Loucy (cell line): ENCODE results near the gene AMELX.

Experiments
- H2AFZ ChIP-seq: fragments of 200-600 bp; sonication (generic); 2 replicates; pipeline ENCODE4 v1.6.0; 2016; ENCODE audit warnings: antibody characterized with exemption, mild to moderate bottlenecking, low read length, moderate library complexity
- H3F3A ChIP-seq: fragments of 200-600 bp; 2 replicates; pipeline ENCODE4 v1.6.0; 2016; ENCODE audit warnings: antibody characterized with exemption, low read depth, mild to moderate bottlenecking
- H3K27me3 ChIP-seq: fragments of 200-600 bp; sonication (generic); 2 replicates; pipeline ENCODE4 v1.6.1; 2014; ENCODE audit warnings: low read length, mild to moderate bottlenecking; ENCODE audit not compliant: insufficient read depth, poor library complexity, severe bottlenecking
- H3K36me3 ChIP-seq: fragments of 200-600 bp; sonication (generic); 2 replicates; pipeline ENCODE4 v1.6.1; 2016; ENCODE audit warnings: low read length; ENCODE audit not compliant: insufficient read depth
- H3K4me1 ChIP-seq: fragments of 200-600 bp; sonication (generic); 2 replicates; pipeline ENCODE4 v1.5.1; 2014; ENCODE audit warnings: low read length, mild to moderate bottlenecking; ENCODE audit not compliant: insufficient read depth, poor library complexity, severe bottlenecking
- H3K4me2 ChIP-seq: fragments of 200-600 bp; sonication (generic); 2 replicates; pipeline ENCODE4 v1.6.0; 2014; ENCODE audit warnings: antibody characterized with exemption, low read length, low read depth, mild to moderate bottlenecking; ENCODE audit not compliant: poor library complexity, severe bottlenecking
- H3K4me3 ChIP-seq: fragments of 200-600 bp; sonication (generic); 2 replicates; pipeline ENCODE4 v1.5.1; 2014; ENCODE audit warnings: low read length, mild to moderate bottlenecking, mixed read lengths; ENCODE audit not compliant: poor library complexity, severe bottlenecking
- H3K79me2 ChIP-seq: fragments of 200-600 bp; sonication (generic); 2 replicates; pipeline ENCODE4 v1.6.1; 2014; ENCODE audit warnings: low read length; ENCODE audit not compliant: insufficient read depth
- H3K9ac ChIP-seq: fragments of 200-600 bp; sonication (generic); 2 replicates; pipeline ENCODE4 v1.6.0; 2014; ENCODE audit warnings: mild to moderate bottlenecking, low read depth, low read length, moderate library complexity; ENCODE audit not compliant: poor library complexity, severe bottlenecking
- H3K9me2 ChIP-seq: fragments of 200-600 bp; sonication (generic); replicated peaks from 2 replicates; pipeline ENCODE4 v1.6.1; 2016; ENCODE audit warnings: low read depth, low read length, mixed read lengths
- H3K9me3 ChIP-seq: fragments of 200-600 bp; sonication (generic); 2 replicates; pipeline ENCODE4 v1.6.1; 2014; ENCODE audit warnings: mild to moderate bottlenecking, antibody characterized with exemption, low read length, low read depth; ENCODE audit not compliant: insufficient read depth
- H4K20me1 ChIP-seq: fragments of 200-600 bp; sonication (generic); 2 replicates; pipeline ENCODE4 v1.6.0; 2014; ENCODE audit warnings: antibody characterized with exemption, low read length, mild to moderate bottlenecking; ENCODE audit not compliant: insufficient read depth, poor library complexity, severe bottlenecking
- CTCF ChIP-seq: fragments of 200-600 bp; sonication (generic); conservative IDR thresholded peaks from 2 replicates; pipeline ENCODE4 v1.5.1; 2014; ENCODE audit warnings: mild to moderate bottlenecking, antibody characterized with exemption, low read length
- EZH2phosphoT487 ChIP-seq: fragments of 200-600 bp; IDR thresholded peaks from 2 replicates; pipeline ENCODE4 v1.6.1; 2018; ENCODE audit warnings: antibody characterized with exemption, mild to moderate bottlenecking, moderate library complexity, borderline replicate concordance

AMELX gene

GRCh38 chrX:11266573-11267003 lies 26.6 kb upstream of the AMELX start:
- H2AFZ ChIP-seq, result no peak overlapping the region
- H3K4me2 ChIP-seq, result no peak overlapping the region
- H3K9me2 ChIP-seq, result no peaks in the 10 kb centered on the region
- H3F3A ChIP-seq, result no peaks in the 10 kb centered on the region
- TF ChIP-seq EZH2phosphoT487, result no peak
- no peak overlapping the region for H3K4me3 ChIP-seq
- no peaks in the 10 kb centered on the region for H3K27me3 ChIP-seq
- no peaks in the 10 kb centered on the region for H3K4me1 ChIP-seq
- H3K79me2 ChIP-seq, result no peaks in the 10 kb centered on the region
- H3K9me3 ChIP-seq, result no peaks in the 10 kb centered on the region
- no peak overlapping the region for H3K9ac ChIP-seq
- no peaks in the 10 kb centered on the region for H3K36me3 ChIP-seq
- no peaks in the 10 kb centered on the region for H4K20me1 ChIP-seq

- Histone ChIP-seq H3K9me3 (no peaks in the 10 kb centered on the region), H3F3A (no peaks in the 10 kb centered on the region), H3K79me2 (no peaks in the 10 kb centered on the region), H3K36me3 (no peaks in the 10 kb centered on the region), H3K27me3 (no peaks in the 10 kb centered on the region), H3K4me1 (no peaks in the 10 kb centered on the region), H3K4me3 (no peak overlapping the region), H3K9ac (no peak overlapping the region), H3K9me2 (no peaks in the 10 kb centered on the region), H2AFZ (no peak overlapping the region), H3K4me2 (no peak overlapping the region), H4K20me1 (no peaks in the 10 kb centered on the region)
- TF ChIP-seq EZH2phosphoT487 (no peak), CTCF (no peak)
Measured at GRCh38 chrX:11267425-11267824, 25.8 kb upstream of the AMELX start.

GRCh38 chrX:11269006-11269405 lies 24.2 kb upstream of the AMELX start:
- Histone ChIP-seq H3K27me3 (no peaks in the 10 kb centered on the region), H3K36me3 (no peaks in the 10 kb centered on the region), H3K79me2 (no peaks in the 10 kb centered on the region), H3K4me3 (no peak overlapping the region), H2AFZ (no peak overlapping the region), H3K9me2 (no peaks in the 10 kb centered on the region), H4K20me1 (no peaks in the 10 kb centered on the region), H3K4me1 (no peaks in the 10 kb centered on the region), H3K4me2 (no peak overlapping the region), H3K9me3 (no peaks in the 10 kb centered on the region), H3F3A (no peaks in the 10 kb centered on the region), H3K9ac (no peak overlapping the region)
- no peak for TF ChIP-seq CTCF
- no peak for TF ChIP-seq EZH2phosphoT487

- H3K4me1 ChIP-seq, result no peaks in the 10 kb centered on the region
- H3K9me3 ChIP-seq, result no peaks in the 10 kb centered on the region
- no peak overlapping the region for H3K9ac ChIP-seq
- TF ChIP-seq CTCF, result no peak
- TF ChIP-seq EZH2phosphoT487, result no peak
- H3K36me3 ChIP-seq, result no peaks in the 10 kb centered on the region
- H3F3A ChIP-seq, result no peaks in the 10 kb centered on the region
- no peak overlapping the region for H3K4me2 ChIP-seq
- H3K4me3 ChIP-seq, result no peak overlapping the region
- H2AFZ ChIP-seq, result no peak overlapping the region
- H3K9me2 ChIP-seq, result no peaks in the 10 kb centered on the region
- no peaks in the 10 kb centered on the region for H3K27me3 ChIP-seq
- H4K20me1 ChIP-seq, result no peaks in the 10 kb centered on the region
- no peaks in the 10 kb centered on the region for H3K79me2 ChIP-seq
Measured at GRCh38 chrX:11269996-11270395, 23.2 kb upstream of the AMELX start.
